PC-9 (cell line): Measurements from ENCODE around the gene DBX1. TPM values are rescaled to one million over a fixed set of nuclear protein-coding genes. Genes with fewer than 3 reads are reported as not detected.

Experiments used
- BruUV-seq: library from RNA; stranded (reverse); fragments of 400-500 nt; replicated peaks from 2 replicates; lab custom pipeline; 2021; lab: Mats Ljungman, UMichigan
- CTCF ChIA-PET: fragments of 300-600 bp; sonication (Branson Sonifier 250); formaldehyde crosslinking; loops from one replicate; lab custom pipeline; 2022; ENCODE audit warnings: antibody characterized with exemption; lab: Charles Lee
- POLR2A ChIA-PET: fragments of 300-600 bp; sonication (Branson Sonifier 250); formaldehyde crosslinking; loops from one replicate; lab custom pipeline; 2022; ENCODE audit warnings: antibody characterized with exemption; ENCODE audit not compliant: unreplicated experiment; lab: Charles Lee
- DNase-seq, 2 experiments: peaks; one replicate each; pipeline versions ENCODE4 v3.0.0 to v3.0.0-alpha.2; 2015 to 2022; ENCODE audit warnings: mixed read lengths in 1 of 2
- H2AFZ ChIP-seq: fragments of 200-600 bp; sonication (generic); 2 replicates; pipeline ENCODE4 v1.8.1; 2017; ENCODE audit warnings: antibody characterized with exemption
- H3F3A ChIP-seq: fragments of 200-600 bp; sonication (generic); 2 replicates; pipeline ENCODE4 v1.8.1; 2017; ENCODE audit warnings: antibody characterized with exemption, mild to moderate bottlenecking, low read depth; ENCODE audit not compliant: insufficient read depth
- H3K27ac ChIP-seq: fragments of 200-600 bp; sonication (generic); 2 replicates; pipeline ENCODE4 v1.6.1; 2016; ENCODE audit warnings: mixed run types
- H3K27me3 ChIP-seq: fragments of 200-600 bp; sonication (generic); 2 replicates; pipeline ENCODE4 v1.6.1; 2016; ENCODE audit warnings: low read depth, mixed run types; ENCODE audit not compliant: insufficient read depth
- H3K36me3 ChIP-seq: fragments of 200-600 bp; sonication (generic); 2 replicates; pipeline ENCODE4 v1.6.1; 2016; ENCODE audit warnings: low read depth, mixed run types
- H3K4me1 ChIP-seq: fragments of 200-600 bp; sonication (generic); replicated peaks from 2 replicates; pipeline ENCODE4 v1.6.1; 2016; ENCODE audit warnings: mixed run types; ENCODE audit not compliant: insufficient read depth
- H3K4me2 ChIP-seq: fragments of 200-600 bp; sonication (generic); 2 replicates; pipeline ENCODE4 v1.6.1; 2017; ENCODE audit warnings: mixed run types
- H3K4me3 ChIP-seq: fragments of 200-600 bp; sonication (generic); 2 replicates; pipeline ENCODE4 v1.6.1; 2016; ENCODE audit warnings: mixed run types
- H3K79me2 ChIP-seq: fragments of 200-600 bp; sonication (generic); 2 replicates; pipeline ENCODE4 v1.6.1; 2017; ENCODE audit warnings: low read depth, mixed run types
- H3K9me2 ChIP-seq: fragments of 200-600 bp; sonication (generic); 2 replicates; pipeline ENCODE4 v1.8.1; 2017; ENCODE audit warnings: mild to moderate bottlenecking; ENCODE audit not compliant: insufficient read depth
- H3K9me3 ChIP-seq: fragments of 200-600 bp; sonication (generic); 2 replicates; pipeline ENCODE4 v1.8.1; 2016; ENCODE audit warnings: low read depth; ENCODE audit not compliant: insufficient read depth
- H4K20me1 ChIP-seq: fragments of 200-600 bp; sonication (generic); 2 replicates; pipeline ENCODE4 v1.8.1; 2017; ENCODE audit not compliant: insufficient read depth
- CTCF ChIP-seq: fragments of 200-600 bp; sonication (generic); conservative IDR thresholded peaks from 2 replicates; pipeline ENCODE4 v1.6.1; 2017; ENCODE audit warnings: mixed run types, antibody characterized with exemption, mild to moderate bottlenecking, moderate library complexity
- EZH2 ChIP-seq: fragments of 200-600 bp; sonication (generic); IDR thresholded peaks from 2 replicates; pipeline ENCODE4 v1.8.0; 2017; ENCODE audit warnings: antibody characterized with exemption, low read depth
- intact Hi-C: fragments of 100-400 bp; cut with micrococcal nuclease; formaldehyde crosslinking; loops from one replicate; pipeline ENCODE4 v1.10.0; 2022; ENCODE audit not compliant: unreplicated experiment
- total RNA-seq: library from RNA; stranded (reverse); gene quantifications from 2 replicates; pipeline ENCODE4 v1.2.3, GENCODE V29; 2021

Gene DBX1
- total RNA-seq, 1 experiment from 2014 or later, result not detected

- intact Hi-C loops, result no loop called here
Measured at GRCh38 chr11:20178976-20179375, 18.7 kb upstream of the DBX1 start.

GRCh38 chr11:20177136-20177535, 16.9 kb upstream of the DBX1 start:
- Histone ChIP-seq H3K9me3 (no peaks in the 10 kb centered on the region), H3K4me1 (no peaks in the 10 kb centered on the region), H4K20me1 (no peaks in the 10 kb centered on the region), H3K27ac (no peak overlapping the region), H3K4me3 (no peak overlapping the region), H3K4me2 (no peak overlapping the region), H3K36me3 (no peaks in the 10 kb centered on the region), H3K9me2 (no peaks in the 10 kb centered on the region), H2AFZ (no peak overlapping the region), H3F3A (no peaks in the 10 kb centered on the region), H3K79me2 (no peaks in the 10 kb centered on the region), H3K27me3 (peaks cover 45% of the 10 kb centered on the region)
- POLR2A ChIA-PET, result no interaction called here
- TF ChIP-seq CTCF, result no peak
- no peak for TF ChIP-seq EZH2
- CTCF ChIA-PET, result no interaction called here
- BruUV-seq, result no TSS peak
- intact Hi-C loops, result no loop called here
- no peak for DNase-seq

More at GRCh38 chr11:20178976-20179375, 18.7 kb upstream of the DBX1 start:
- no peak overlapping the region for H3K4me2 ChIP-seq
- TF ChIP-seq EZH2 (no peak), CTCF (no peak)
- BruUV-seq, result no TSS peak
- H3K4me1 ChIP-seq, result no peaks in the 10 kb centered on the region
- no peaks in the 10 kb centered on the region for H3K36me3 ChIP-seq
- no peaks in the 10 kb centered on the region for H4K20me1 ChIP-seq
- no peak overlapping the region for H2AFZ ChIP-seq
- DNase-seq, result no peak
- H3K4me3 ChIP-seq, result no peak overlapping the region
- H3K9me3 ChIP-seq, result no peaks in the 10 kb centered on the region
- H3K27ac ChIP-seq, result no peak overlapping the region
- no peaks in the 10 kb centered on the region for H3F3A ChIP-seq
- peaks cover 45% of the 10 kb centered on the region for H3K27me3 ChIP-seq
- H3K79me2 ChIP-seq, result no peaks in the 10 kb centered on the region
- no peaks in the 10 kb centered on the region for H3K9me2 ChIP-seq
- CTCF ChIA-PET, result no interaction called here
- POLR2A ChIA-PET, result no interaction called here

- intact Hi-C loops, result no loop called here
- peaks cover 24% of the 10 kb centered on the region for H3K27me3 ChIP-seq
Measured at GRCh38 chr11:20172721-20173447, 12.6 kb upstream of the DBX1 start.

More at GRCh38 chr11:20172721-20173447, 12.6 kb upstream of the DBX1 start:
- Histone ChIP-seq H2AFZ (no peak overlapping the region), H3K27ac (no peak overlapping the region), H3K4me1 (no peaks in the 10 kb centered on the region), H3K36me3 (no peaks in the 10 kb centered on the region), H4K20me1 (no peaks in the 10 kb centered on the region), H3K79me2 (no peaks in the 10 kb centered on the region), H3K9me2 (no peaks in the 10 kb centered on the region), H3F3A (no peaks in the 10 kb centered on the region), H3K9me3 (peaks cover 4% of the 10 kb centered on the region; the same call in 1 of the 2 replicates), H3K4me3 (no peak overlapping the region), H3K4me2 (no peak overlapping the region)
- no peak for TF ChIP-seq EZH2
- TF ChIP-seq CTCF, result no peak
- no TSS peak for BruUV-seq
- CTCF ChIA-PET, result no interaction called here
- POLR2A ChIA-PET, result no interaction called here
- no peak for DNase-seq
